Gastroesophageal sphincter (tissue), 3 donors: ENCODE data around the gene CMYA5.

Experiments
- CTCF ChIP-seq, 4 experiments: fragments of 200-600 bp in 2 of 4; fragments of 450-650 bp in 2 of 4; sonication (generic) in 1 of 4; IDR thresholded peaks; one replicate each; pipeline ENCODE4 v1.5.1; 2017 to 2019; ENCODE audit warnings: antibody characterized with exemption in 4 of 4, mild to moderate bottlenecking in 2 of 4, moderate library complexity in 2 of 4
- EP300 ChIP-seq: sonication (generic); formaldehyde crosslinking; IDR thresholded peaks from one replicate; pipeline ENCODE4 v1.6.1; 2017; ENCODE audit warnings: antibody characterized with exemption, mild to moderate bottlenecking
- POLR2AphosphoS5 ChIP-seq: sonication (generic); formaldehyde crosslinking; IDR thresholded peaks from one replicate; pipeline ENCODE4 v1.6.1; 2017; ENCODE audit warnings: antibody characterized with exemption

GRCh38 chr5:79847561-79847960 is 157.9 kb downstream of the CMYA5 start:
- TF ChIP-seq POLR2AphosphoS5 (no peak), EP300 (no peak), CTCF (IDR thresholded peaks at IDR 0.05) (no peak)
